ENCODE measurements around the gene DMD.

Gene DMD

GRCh38 chrX:31563792-31564191 lies 1647.6 kb downstream of the DMD start:
- no peak for DNase-seq

- no peak for DNase-seq
These were observed 1655.8 kb downstream of the DMD start for GRCh38 chrX:31555506-31555905.

GRCh38 chrX:31551913-31552312 lies 1659.4 kb downstream of the DMD start:
- DNase-seq = no peak

GRCh38 chrX:31550158-31550557 lies 1661.2 kb downstream of the DMD start:
- no peak for DNase-seq

GRCh38 chrX:31547816-31548215 lies 1663.5 kb downstream of the DMD start:
- no peak for DNase-seq

GRCh38 chrX:31547416-31547815 lies 1663.9 kb downstream of the DMD start:
- no peak for DNase-seq

GRCh38 chrX:31546126-31546525 lies 1665.2 kb downstream of the DMD start:
- no peak for DNase-seq

DNA sequence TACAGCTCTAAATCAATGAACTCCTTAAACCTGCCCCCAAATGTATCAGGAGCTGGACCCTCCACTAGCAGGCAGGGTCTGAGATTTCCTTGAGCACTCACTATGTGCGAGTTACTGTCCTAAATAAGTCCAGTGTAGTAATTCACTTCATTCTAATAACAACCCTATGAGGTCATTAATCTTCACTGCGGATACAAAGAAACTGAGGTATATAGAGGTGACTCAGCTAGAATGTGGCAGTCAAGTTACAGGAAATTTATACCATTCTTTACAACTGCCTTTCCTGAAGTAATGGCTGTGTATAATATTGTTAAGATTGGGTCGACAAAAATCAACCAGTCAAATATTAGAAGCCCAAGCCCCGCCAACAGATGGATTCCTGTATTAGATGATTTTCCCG lies 1665.6 kb downstream of the DMD start:
- no peak for DNase-seq

DNA sequence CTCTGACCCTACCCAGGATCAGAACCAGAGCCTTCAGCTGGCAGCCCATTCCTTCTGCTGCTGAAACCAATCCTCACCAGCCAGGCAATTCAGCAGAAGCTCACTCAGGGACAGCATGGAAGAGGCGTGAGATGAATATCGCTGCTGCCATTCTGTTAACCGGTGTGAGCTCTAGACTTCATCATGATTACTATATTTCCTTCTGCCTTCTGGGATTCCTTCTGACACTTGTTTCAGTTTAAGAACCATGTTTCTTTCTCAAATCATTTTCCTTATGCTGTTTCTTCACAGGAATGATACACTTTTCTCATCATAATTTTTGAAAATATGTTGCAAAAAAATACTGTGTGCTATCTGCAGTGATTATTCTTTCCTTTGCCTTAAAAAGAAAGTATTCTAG lies 1666.2 kb downstream of the DMD start:
- DNase-seq = no peak

GRCh38 chrX:31543634-31544033 lies 1667.7 kb downstream of the DMD start:
- no peak for DNase-seq

GRCh38 chrX:31542566-31542965 lies 1668.8 kb downstream of the DMD start:
- no peak for DNase-seq

DNA sequence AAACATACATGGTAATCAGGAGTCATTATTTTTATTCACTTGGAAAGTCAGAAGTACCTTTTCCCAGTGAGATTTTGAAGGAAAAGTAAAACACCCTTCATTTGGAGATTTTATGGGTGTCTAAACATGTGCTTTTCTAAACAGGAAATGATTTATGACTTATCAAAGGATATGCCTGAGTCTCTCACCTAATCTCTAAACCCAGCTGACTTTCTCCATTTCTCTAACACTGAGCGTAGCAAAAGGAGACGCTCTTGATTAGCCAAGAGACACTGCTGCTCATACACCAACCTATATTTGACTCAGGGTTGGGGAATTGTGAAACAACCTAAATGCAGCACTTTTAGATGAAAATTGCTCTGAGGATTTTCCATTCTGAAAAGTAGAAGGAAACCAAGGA lies 1671.0 kb downstream of the DMD start:
- DNase-seq = no peak

DNA sequence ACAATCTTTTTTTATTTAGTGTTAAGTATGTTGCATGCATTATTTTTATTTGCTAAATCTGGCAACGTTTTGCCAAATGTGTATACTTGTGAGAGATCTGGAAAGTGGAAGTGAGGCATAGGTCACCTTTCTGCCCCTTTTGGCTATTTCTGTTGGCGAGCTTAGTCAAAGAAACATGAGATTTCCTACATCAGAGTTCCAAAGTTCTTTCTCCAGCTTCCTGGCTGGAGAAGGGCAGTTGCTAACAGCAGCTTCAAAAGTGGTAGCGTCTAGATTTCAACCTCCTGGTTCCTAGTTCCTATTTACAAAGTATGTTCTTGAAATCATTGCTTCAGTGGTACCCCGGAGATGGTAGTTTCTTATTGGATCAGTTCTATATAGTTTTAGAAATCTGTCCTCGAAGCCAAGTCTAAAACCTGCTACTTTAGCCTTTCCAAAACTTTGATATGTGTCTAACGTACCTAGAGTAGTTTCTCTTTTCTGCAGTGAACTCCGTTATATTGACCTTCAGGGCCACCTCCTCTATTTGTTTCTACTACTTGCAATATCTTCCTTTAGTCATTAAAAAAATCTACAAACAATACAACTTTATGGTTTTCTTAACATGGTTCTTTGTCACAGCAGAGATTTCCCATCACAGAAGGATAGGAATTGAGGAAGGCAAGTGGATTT lies 1683.8 kb downstream of the DMD start:
- DNase-seq = no peak

DNA sequence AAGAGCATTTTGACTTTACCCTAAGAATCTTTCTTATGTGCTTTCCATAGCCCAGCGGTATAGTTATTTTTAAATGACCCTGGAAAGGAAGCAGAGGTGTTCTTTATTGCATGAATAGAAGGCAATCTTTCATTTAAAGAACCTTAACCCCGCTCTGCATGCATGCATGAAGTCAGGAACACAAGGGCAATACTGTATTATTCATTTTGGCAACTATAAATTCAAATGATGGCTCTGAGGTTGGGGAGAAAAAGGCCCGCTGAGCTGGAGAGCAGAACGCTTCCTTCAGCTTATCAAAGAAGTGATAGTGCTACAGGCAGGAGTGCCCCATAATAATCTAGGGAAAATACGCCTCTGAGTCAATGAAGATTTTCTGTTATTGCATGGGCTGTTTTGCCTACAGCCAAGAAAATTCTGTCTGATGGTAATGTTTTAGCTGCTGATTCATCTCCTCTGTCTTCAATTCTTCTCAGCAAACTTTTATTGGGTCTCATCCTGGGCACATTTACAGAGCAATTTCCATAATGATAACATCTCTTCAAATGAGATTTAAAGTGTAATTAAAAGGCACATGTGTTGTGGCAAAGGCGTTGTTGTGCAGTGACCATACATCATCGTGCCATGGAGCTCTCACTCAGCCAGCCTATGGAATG lies 1687.3 kb downstream of the DMD start:
- no peak for DNase-seq

DNA sequence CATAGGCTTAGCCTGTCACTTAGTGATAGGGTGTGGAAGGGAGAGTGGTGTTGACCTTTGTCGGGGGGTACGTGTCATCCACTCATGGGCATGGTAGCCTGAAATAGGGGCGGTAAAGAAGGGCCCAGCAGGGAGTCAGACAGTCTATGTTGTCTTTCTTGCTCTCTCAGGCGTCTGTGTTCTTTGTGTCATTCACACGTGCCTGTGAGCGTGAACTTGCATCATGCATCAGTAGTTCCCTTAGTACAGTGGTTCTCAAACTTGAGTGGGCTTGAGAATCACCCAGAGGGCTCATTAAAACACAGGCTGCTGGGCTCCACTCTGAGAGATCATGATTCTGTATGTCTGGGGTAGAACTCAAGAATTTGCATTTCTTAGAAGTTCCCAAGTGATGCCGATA lies 1688.6 kb downstream of the DMD start:
- DNase-seq = no peak

DNA sequence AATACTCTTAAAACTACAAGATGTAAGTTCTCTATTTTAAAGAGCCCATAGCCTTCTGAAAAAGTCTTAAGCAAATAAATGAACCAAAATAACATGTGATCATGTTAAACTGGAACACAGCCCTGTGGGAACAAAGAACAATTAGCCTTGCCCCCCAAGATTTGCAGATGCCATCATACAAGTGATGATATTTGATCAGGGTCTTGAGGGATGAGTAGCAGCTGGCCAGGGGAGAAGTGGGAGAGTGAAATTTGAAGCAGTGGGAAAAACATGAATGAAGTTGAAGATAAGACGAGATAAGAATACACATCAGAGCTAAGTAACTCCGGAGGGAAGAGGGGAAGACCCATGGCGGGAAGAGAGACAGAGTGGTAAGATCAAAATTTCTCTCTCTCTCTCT lies 1689.4 kb downstream of the DMD start:
- no peak for DNase-seq

- DNase-seq = no peak
These were observed 1694.8 kb downstream of the DMD start for GRCh38 chrX:31516527-31516926.

DNA sequence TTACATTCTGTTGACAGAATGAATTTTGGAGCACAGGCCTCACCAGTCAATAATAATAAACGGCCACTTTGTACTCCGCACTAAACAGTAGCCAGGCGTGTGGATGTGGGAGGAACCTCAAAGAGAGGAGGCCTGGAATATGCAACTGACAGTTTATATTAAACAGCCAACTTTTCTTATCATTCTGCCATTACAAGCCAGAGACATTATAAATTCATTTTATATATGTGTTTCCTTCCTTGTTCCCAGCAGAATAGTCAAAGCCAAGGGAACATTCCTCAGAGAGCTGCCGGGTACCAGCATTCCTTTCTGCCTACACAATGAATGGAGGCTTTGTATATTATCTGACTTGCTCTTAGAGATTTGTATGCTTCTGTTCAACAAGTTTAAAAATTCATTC lies 1703.0 kb downstream of the DMD start:
- DNase-seq = no peak

DNA sequence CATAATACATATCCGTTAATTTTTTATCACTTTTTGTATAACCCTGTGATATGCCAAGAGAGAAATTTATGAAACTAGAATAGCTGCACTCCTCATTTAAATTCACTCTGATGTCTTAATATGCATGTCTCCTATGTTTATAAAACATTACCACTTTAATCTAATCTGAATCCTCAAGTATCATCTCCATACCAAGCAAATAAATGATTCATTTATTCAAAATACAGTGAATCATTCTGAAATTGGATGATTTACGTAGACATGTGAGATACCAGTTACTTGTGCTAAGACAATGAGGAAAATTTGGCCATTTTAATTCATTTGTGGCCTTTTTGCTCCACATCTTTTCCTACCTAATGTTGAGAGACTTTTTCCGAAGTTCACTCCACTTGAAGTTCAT lies 1704.4 kb downstream of the DMD start:
- no peak for DNase-seq

- no peak for DNase-seq
These were observed 1705.0 kb downstream of the DMD start for GRCh38 chrX:31506360-31506759.

DNA sequence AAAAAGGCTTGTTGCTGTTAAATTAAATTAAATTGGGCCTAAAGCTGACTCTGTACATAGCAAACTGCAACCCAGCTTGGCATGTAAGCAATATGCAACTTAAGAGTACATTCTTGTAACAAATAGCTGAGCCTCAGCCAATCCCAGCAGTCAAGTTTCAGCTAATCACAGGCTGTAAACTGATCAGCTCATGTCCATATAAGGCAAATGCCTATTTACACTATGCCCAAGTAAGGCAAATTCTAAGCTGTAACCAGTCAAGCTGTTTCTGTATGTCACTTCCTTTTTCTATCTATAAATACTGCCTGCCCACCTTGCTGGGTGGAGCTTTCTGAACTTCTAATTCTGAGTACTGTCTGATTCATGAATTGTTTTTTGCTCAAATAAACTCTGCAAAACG lies 1710.4 kb downstream of the DMD start:
- no peak for DNase-seq

- DNase-seq = no peak
These were observed 1712.2 kb downstream of the DMD start for GRCh38 chrX:31499109-31499508.

GRCh38 chrX:31497086-31497485 lies 1714.3 kb downstream of the DMD start:
- DNase-seq = no peak

DNA sequence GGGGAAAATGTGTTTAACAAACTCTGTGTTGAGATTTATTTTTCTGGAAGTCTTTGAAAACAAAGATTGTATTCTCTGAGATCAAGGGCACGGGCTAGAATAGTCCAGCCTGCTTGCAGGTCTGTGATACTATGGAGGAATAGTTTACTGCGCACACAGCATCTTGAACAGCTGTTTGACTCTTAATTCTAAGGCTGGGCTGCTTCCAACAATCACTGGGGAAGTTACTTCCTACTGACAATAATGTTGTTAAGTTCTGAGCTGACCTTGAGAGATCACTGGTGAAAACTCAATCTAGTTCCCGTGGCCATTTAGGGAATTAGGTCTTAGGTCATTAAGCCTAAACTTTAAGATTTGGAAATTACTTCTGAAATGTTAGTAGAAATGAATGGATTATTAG lies 1723.4 kb downstream of the DMD start:
- DNase-seq = no peak

DNA sequence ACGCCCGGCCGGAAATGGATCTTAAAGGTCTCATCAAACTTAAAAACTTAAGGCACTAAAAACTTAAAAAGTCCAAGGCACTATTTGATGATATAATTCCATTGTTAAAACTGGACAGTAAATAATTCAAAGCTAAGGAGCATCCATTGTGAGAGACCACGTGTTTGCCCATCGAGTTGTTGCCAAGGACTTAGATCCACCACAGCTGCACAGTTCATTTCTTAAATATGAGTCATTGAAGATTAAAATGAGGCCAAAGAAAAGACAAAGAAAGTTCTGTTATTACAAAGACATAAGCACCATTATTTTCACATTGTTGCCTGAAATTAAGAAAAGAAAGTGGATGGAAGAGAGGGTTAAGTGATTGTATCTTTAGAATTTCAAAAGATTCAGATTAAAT lies 1728.0 kb downstream of the DMD start:
- no peak for DNase-seq

Data from NCI-H146 (cell line).